Activated CD4-positive, CD25-positive, alpha-beta regulatory T cell (primary cell): ENCODE measurements around the gene BTNL8.

Experiments used
- DNase-seq, 4 experiments: peaks; one replicate each; lab custom pipeline; 2025; lab: John Stamatoyannopoulos, UW

The BTNL8 gene

DNA sequence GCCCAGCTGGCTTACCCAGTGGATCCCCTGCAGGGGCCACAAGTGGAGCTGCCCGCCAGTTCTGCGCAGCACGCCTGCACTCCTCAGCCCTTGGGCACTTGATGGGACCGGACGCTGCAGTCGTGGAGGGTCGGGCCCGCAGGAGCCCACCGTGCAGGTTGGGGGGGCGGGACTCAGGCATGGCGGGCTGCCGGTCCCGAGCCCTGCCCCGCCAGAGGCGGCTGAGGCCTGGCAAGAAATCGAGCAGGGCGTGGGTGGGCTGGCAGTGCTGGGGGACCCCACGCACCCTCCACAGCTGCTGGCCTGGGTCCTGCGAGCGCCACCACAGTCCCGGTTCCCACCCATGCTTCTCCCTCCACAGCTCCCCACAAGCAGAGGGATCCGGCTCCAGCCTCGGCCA is 70.4 kb downstream of the BTNL8 start:
- DNase-seq, result no peak

DNA sequence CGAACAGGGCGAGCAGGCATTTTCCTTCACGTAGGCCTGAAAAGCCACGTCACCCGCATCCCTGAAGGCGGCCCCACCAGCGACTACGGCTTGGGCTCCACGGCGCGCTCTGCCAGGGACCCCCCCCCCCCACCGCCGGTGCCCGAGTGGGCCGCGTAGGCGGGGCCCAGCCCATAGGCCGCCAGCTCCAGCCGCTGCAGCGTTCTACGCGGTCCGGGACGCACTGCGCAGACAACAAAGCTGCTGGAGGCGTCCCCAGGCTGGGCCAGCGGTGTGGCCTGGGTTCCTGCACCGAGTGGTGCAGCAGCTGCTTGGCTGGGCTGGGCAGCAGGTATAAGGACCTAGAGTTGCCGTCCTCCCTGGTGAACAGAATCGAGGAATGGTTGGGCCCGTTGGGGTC is 71.4 kb downstream of the BTNL8 start:
- no peak for DNase-seq

DNA sequence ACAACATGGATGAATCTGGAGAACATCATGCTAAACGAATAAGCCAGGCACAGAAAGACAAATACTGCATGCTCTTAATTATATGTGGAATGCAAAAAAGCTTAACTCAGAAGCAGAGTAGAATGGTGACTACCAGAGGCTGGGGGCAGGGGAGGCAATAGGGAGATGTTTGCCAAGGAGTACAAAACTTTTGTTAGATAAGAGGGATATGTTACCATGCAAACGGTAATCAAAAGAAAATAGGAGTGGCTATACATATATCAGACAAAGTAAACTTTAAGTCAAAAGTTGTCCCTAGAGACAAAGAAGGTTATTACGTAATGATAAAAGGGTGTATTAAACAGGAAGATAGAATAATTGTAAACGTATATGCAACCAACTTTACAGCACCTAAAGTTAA is 71.9 kb downstream of the BTNL8 start:
- no peak for DNase-seq

- no peak for DNase-seq
Observed at GRCh38 chr5:180974612-180975315, 75.8 kb downstream of the BTNL8 start.

GRCh38 chr5:180975338-180975737 is 76.4 kb downstream of the BTNL8 start:
- no peak for DNase-seq

- no peak for DNase-seq
Observed at GRCh38 chr5:180976518-180976917, 77.6 kb downstream of the BTNL8 start.

GRCh38 chr5:180977852-180978251 is 78.9 kb downstream of the BTNL8 start:
- no peak for DNase-seq

DNA sequence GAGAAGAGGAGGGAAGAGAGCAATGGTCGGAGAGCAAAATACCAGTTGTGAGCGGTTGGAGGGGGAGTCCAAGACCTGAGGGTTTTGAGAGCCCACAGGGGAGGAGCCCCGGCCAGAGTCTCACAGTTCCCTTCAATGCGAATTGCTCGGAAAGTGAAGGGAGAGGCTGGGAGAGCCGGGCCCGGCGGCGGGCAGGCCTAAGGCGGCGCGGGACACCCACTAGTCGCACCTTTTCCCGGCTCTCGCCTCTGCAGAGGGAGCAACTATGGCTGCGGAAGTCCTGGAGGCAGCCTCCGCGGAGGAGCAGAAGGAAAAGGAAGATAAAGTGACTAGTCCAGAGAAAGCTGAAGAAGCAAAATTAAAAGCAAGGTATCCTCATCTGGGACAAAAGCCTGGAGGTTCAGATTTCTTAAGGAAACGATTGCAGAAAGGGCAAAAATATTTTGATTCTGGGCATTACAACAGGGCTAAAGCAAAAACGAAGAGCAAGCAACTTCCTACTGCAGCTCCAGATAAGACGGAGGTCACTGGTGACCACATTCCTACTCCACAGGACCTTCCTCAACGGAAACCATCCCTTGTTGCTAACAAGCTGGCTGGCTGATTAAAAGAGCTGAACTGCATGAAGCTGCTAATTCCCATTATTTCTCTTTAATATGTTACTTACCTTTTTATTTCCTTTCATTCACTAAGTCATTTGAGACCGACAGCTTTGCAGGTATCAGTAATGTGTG is 83.2 kb downstream of the BTNL8 start:
- DNase-seq, result no peak

GRCh38 chr5:180988016-180988415 is 89.1 kb downstream of the BTNL8 start:
- DNase-seq, result no peak

GRCh38 chr5:180988592-180988991 is 89.6 kb downstream of the BTNL8 start, which contains the start of gene BTNL3:
Gene BTNL3 (plus strand): TSS chr5:180988846. CDS start chr5:180989029, 183 bp downstream.
- no peak for DNase-seq

DNA sequence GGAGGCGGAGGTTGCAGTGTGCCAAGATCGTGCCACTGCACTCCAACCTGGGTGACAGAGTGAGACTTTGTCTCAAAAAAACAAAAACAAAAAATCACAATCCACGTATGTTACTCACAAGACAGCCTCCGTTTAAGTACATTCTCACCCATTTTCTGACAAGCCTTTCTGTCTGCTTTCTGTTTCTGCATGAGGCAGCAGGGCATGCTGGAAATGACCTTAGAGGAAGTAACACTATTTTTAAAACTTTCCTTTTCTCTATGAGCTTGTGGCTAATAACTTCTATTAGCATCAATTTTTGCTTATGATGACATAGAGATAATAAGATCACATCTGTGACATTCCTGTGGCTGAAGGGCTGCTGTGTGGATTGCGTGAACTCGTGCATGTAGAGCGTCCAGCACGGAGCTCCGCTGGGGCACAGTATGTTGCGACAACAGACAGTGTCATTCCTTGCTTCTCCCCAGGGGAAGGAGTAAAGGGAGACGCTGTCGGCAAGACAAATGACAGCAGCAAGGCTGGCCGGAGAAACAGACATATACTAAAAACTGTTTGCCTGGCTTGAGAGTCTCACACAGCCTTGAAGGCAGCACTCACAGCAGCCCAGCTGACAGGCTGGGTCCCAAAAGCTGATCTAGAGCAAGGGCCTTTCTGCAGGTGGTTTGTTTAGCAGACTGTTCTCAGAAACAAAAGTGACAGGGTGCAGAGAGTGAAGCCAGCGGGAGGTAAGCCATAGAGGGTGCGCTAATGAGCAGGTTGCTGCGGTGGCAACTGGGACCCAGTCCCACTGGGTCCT is 91.3 kb downstream of the BTNL8 start:
- no peak for DNase-seq

DNA sequence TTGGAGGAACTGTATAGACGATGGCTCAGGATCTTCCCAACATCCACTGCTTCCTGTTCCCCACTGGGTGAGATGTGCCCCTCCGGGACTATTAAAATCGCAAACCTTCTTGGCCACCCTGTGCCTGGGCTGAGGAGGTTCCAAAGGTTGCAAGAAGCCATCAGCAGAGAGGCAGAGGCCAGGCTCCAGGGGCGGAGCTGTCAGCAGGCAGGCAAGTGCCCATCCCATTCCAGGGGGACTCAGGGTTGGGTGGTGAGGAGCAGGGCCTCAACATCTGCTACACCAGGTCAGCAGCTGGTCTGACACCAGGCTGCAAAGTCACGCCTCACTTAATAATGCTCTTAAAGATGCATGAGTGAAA is 91.9 kb downstream of the BTNL8 start:
- DNase-seq, result no peak
